GM19328 (cell line): ENCODE results near the gene SLF2.

Source experiments
- ATAC-seq: cut with Tn5 transposase; IDR thresholded peaks from one replicate; pipeline ENCODE4 v1.9.1; 2021; ENCODE audit warnings: mild to moderate bottlenecking, moderate library complexity; ENCODE audit not compliant: unreplicated experiment

Gene SLF2

GRCh38 chr10:101011517-101012423, 99.0 kb downstream of the SLF2 start:
- ATAC-seq = no peak

GRCh38 chr10:101012525-101013364, 100.0 kb downstream of the SLF2 start:
- no peak for ATAC-seq

GRCh38 chr10:101013365-101013825, 100.6 kb downstream of the SLF2 start:
- no peak for ATAC-seq

GRCh38 chr10:101014230-101014884, 101.6 kb downstream of the SLF2 start:
- no peak for ATAC-seq
